ES-I3 (cell line): Measurements from ENCODE around the gene UBXN4.

Experiments
- H3K36me3 ChIP-seq: 2 replicates; pipeline ENCODE4 v1.6.1; 2013; ENCODE audit warnings: mild to moderate bottlenecking, low read length, control low read depth, moderate library complexity; ENCODE audit not compliant: insufficient read depth
- H3K4me1 ChIP-seq: 2 replicates; pipeline ENCODE4 v1.6.1; 2013; ENCODE audit warnings: mild to moderate bottlenecking, control low read depth, low read length; ENCODE audit not compliant: insufficient read depth
- H3K9ac ChIP-seq: 2 replicates; pipeline ENCODE4 v1.6.1; 2013; ENCODE audit warnings: low read depth, mild to moderate bottlenecking, low read length, moderate library complexity
- H3K9me3 ChIP-seq: 2 replicates; pipeline ENCODE4 v1.6.1; 2013; ENCODE audit warnings: mild to moderate bottlenecking, low read length, moderate library complexity; ENCODE audit not compliant: control insufficient read depth, insufficient read depth

UBXN4 gene

GRCh38 chr2:135742325-135742757 lies 686 bp downstream of the UBXN4 start:
- Histone ChIP-seq H3K9me3 (no peaks in the 10 kb centered on the region), H3K36me3 (no peaks in the 10 kb centered on the region), H3K9ac (peak overlapping the region; percentile 65), H3K4me1 (no peaks in the 10 kb centered on the region)

- H3K9ac ChIP-seq, result peak overlapping the region; percentile 65; the same call in 1 of the 2 replicates
- no peaks in the 10 kb centered on the region for H3K9me3 ChIP-seq
Observed at GRCh38 chr2:135743860-135744259, 2.2 kb downstream of the UBXN4 start.

GRCh38 chr2:135744760-135745314 lies 3.2 kb downstream of the UBXN4 start:
- Histone ChIP-seq H3K9ac (no peak overlapping the region; the same call in 1 of the 2 replicates), H3K9me3 (no peaks in the 10 kb centered on the region), H3K4me1 (no peaks in the 10 kb centered on the region), H3K36me3 (peaks cover 5% of the 10 kb centered on the region; the same call in 1 of the 2 replicates)

More at GRCh38 chr2:135743860-135744259, 2.2 kb downstream of the UBXN4 start:
- H3K36me3 ChIP-seq, result 0 out of 2 replicates have a peak, but pooled peaks cover 3% of the 10 kb centered on the region
- H3K4me1 ChIP-seq, result no peaks in the 10 kb centered on the region

- no peak overlapping the region for H3K9ac ChIP-seq
- H3K4me1 ChIP-seq, result no peaks in the 10 kb centered on the region
- H3K9me3 ChIP-seq, result no peaks in the 10 kb centered on the region
- peaks cover 8% of the 10 kb centered on the region; the same call in 1 of the 2 replicates for H3K36me3 ChIP-seq
Observed at GRCh38 chr2:135745545-135745944, 3.9 kb downstream of the UBXN4 start.

- Histone ChIP-seq H3K9ac (no peak overlapping the region), H3K36me3 (peaks cover 19% of the 10 kb centered on the region), H3K4me1 (no peaks in the 10 kb centered on the region), H3K9me3 (no peaks in the 10 kb centered on the region)
Observed at GRCh38 chr2:135755573-135755972, 13.9 kb downstream of the UBXN4 start.

- no peak overlapping the region for H3K9ac ChIP-seq
- H3K9me3 ChIP-seq, result no peaks in the 10 kb centered on the region
- no peaks in the 10 kb centered on the region for H3K4me1 ChIP-seq
- H3K36me3 ChIP-seq, result peaks cover 19% of the 10 kb centered on the region
Observed at GRCh38 chr2:135756692-135757091, 15.0 kb downstream of the UBXN4 start.

GRCh38 chr2:135762022-135762421 lies 20.4 kb downstream of the UBXN4 start:
- H3K36me3 ChIP-seq, result peaks cover 7% of the 10 kb centered on the region
- no peak overlapping the region for H3K9ac ChIP-seq
- no peaks in the 10 kb centered on the region for H3K9me3 ChIP-seq
- no peaks in the 10 kb centered on the region for H3K4me1 ChIP-seq

- no peak overlapping the region for H3K9ac ChIP-seq
- H3K36me3 ChIP-seq, result peaks cover 7% of the 10 kb centered on the region
- no peaks in the 10 kb centered on the region for H3K4me1 ChIP-seq
- H3K9me3 ChIP-seq, result no peaks in the 10 kb centered on the region
Observed at GRCh38 chr2:135762530-135762929, 20.9 kb downstream of the UBXN4 start.

GRCh38 chr2:135768863-135769262 lies 27.2 kb downstream of the UBXN4 start:
- no peaks in the 10 kb centered on the region for H3K9me3 ChIP-seq
- H3K36me3 ChIP-seq, result peaks cover 16% of the 10 kb centered on the region
- H3K4me1 ChIP-seq, result no peaks in the 10 kb centered on the region
- no peak overlapping the region for H3K9ac ChIP-seq

- H3K4me1 ChIP-seq, result no peaks in the 10 kb centered on the region
Observed at GRCh38 chr2:135773319-135773718, 31.7 kb downstream of the UBXN4 start.

GRCh38 chr2:135773917-135774316 lies 32.3 kb downstream of the UBXN4 start:
- no peaks in the 10 kb centered on the region for H3K9me3 ChIP-seq
- no peak overlapping the region for H3K9ac ChIP-seq
- H3K36me3 ChIP-seq, result peaks cover 23% of the 10 kb centered on the region
- no peaks in the 10 kb centered on the region for H3K4me1 ChIP-seq

More at GRCh38 chr2:135773319-135773718, 31.7 kb downstream of the UBXN4 start:
- Histone ChIP-seq H3K9ac (no peak overlapping the region), H3K9me3 (no peaks in the 10 kb centered on the region), H3K36me3 (peaks cover 23% of the 10 kb centered on the region)

- Histone ChIP-seq H3K9ac (no peak overlapping the region), H3K4me1 (no peaks in the 10 kb centered on the region), H3K36me3 (peaks cover 17% of the 10 kb centered on the region), H3K9me3 (no peaks in the 10 kb centered on the region)
Observed at GRCh38 chr2:135775420-135775819, 33.8 kb downstream of the UBXN4 start.

- Histone ChIP-seq H3K9me3 (no peaks in the 10 kb centered on the region), H3K9ac (no peak overlapping the region), H3K4me1 (no peaks in the 10 kb centered on the region), H3K36me3 (peaks cover 20% of the 10 kb centered on the region)
Observed at GRCh38 chr2:135776367-135776766, 34.7 kb downstream of the UBXN4 start.

- H3K9me3 ChIP-seq, result no peaks in the 10 kb centered on the region; the same call in 1 of the 2 replicates
- peaks cover 20% of the 10 kb centered on the region for H3K4me1 ChIP-seq
- H3K36me3 ChIP-seq, result peaks cover 23% of the 10 kb centered on the region
- H3K9ac ChIP-seq, result no peak overlapping the region
Observed at GRCh38 chr2:135782231-135782630, 40.6 kb downstream of the UBXN4 start.

GRCh38 chr2:135783439-135783838 lies 41.8 kb downstream of the UBXN4 start:
- Histone ChIP-seq H3K9ac (no peak overlapping the region), H3K36me3 (peaks cover 23% of the 10 kb centered on the region), H3K9me3 (no peaks in the 10 kb centered on the region; the same call in 1 of the 2 replicates), H3K4me1 (peaks cover 20% of the 10 kb centered on the region)
